Duodenal mucosa (tissue), 2 donors: Measurements from ENCODE around the gene CCDC175.
A peak's percentile ranks its signal among the peaks of the same experiment; 100 is the strongest.

ENCODE experiments used
- H3K27ac ChIP-seq: one replicate; pipeline ENCODE4 v1.7.0; 2013; ENCODE audit warnings: low read depth, low read length
- H3K27me3 ChIP-seq, 2 donors: one replicate each; pipeline ENCODE4 v1.7.0; 2013; ENCODE audit warnings: low read length in 2 of 2, control low read depth in 1 of 2; ENCODE audit not compliant: insufficient read depth in 2 of 2, control insufficient read depth in 1 of 2
- H3K36me3 ChIP-seq, 2 donors: one replicate each; pipeline ENCODE4 v1.7.0; 2013; ENCODE audit warnings: low read length in 2 of 2, control low read depth in 1 of 2; ENCODE audit not compliant: insufficient read depth in 2 of 2, control insufficient read depth in 1 of 2
- H3K4me1 ChIP-seq, 2 donors: one replicate each; pipeline ENCODE4 v1.7.0; 2013; ENCODE audit warnings: low read length in 2 of 2, control low read depth in 1 of 2; ENCODE audit not compliant: insufficient read depth in 2 of 2, control insufficient read depth in 1 of 2
- H3K4me3 ChIP-seq, 2 donors: one replicate each; pipeline ENCODE4 v1.7.0; 2013; ENCODE audit warnings: low read length in 2 of 2, low read depth in 1 of 2
- H3K9ac ChIP-seq, 2 donors: one replicate each; pipeline ENCODE4 v1.7.0; 2013; ENCODE audit warnings: low read length in 2 of 2, low read depth in 1 of 2
- H3K9me3 ChIP-seq, 2 donors: one replicate each; pipeline ENCODE4 v1.7.0; 2013; ENCODE audit warnings: low read length in 2 of 2, control low read depth in 1 of 2; ENCODE audit not compliant: control insufficient read depth in 1 of 2

The CCDC175 gene

GRCh38 chr14:59576332-59577294 is at the start of gene CCDC175:
Gene CCDC175, minus strand, starts transcription at chr14:59576812. Its CDS starts 37 bp downstream, at chr14:59576775.
- Histone ChIP-seq H3K4me3 (peak within 1 kb of the TSS; percentile 73 to 79), H3K9me3 (no peaks in the 10 kb centered on the region), H3K36me3 (no peaks in the 10 kb centered on the region), H3K9ac (peak within 1 kb of the TSS in 1 of 2 donors; percentile 51), H3K4me1 (peaks cover 10% of the 10 kb centered on the region in 2 donors), H3K27me3 (no peaks in the 10 kb centered on the region), H3K27ac (no peak within 1 kb of the TSS)

DNA sequence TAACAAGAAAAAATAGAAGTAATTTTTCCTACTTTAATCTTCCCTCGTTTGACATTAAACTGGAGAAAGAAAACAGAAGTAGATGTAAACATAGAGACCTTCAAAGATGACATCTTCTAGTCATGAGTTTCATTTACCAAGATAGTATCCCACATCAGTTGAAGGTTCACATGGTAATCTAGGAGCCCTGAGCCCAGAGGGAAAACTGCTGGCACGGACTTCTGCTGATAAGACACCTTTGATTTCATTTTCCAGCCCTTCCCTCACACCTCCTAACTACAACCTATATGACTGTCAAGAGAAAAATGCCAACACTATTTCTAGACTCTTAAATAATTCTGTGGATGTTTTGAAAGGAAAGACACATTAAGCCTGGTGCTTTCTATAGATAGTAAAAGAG is 46.0 kb upstream of the CCDC175 start:
- Histone ChIP-seq H3K4me1 (no peaks in the 10 kb centered on the region), H3K36me3 (no peaks in the 10 kb centered on the region), H3K9ac (no peak overlapping the region), H3K27me3 (no peaks in the 10 kb centered on the region), H3K27ac (no peak overlapping the region), H3K9me3 (no peaks in the 10 kb centered on the region), H3K4me3 (no peak overlapping the region)

GRCh38 chr14:59619061-59619460 is 42.4 kb upstream of the CCDC175 start:
- no peaks in the 10 kb centered on the region for H3K36me3 ChIP-seq
- no peaks in the 10 kb centered on the region for H3K9me3 ChIP-seq
- no peak overlapping the region for H3K27ac ChIP-seq
- no peak overlapping the region for H3K4me3 ChIP-seq
- no peaks in the 10 kb centered on the region for H3K27me3 ChIP-seq
- H3K9ac ChIP-seq = no peak overlapping the region
- H3K4me1 ChIP-seq = no peaks in the 10 kb centered on the region

DNA sequence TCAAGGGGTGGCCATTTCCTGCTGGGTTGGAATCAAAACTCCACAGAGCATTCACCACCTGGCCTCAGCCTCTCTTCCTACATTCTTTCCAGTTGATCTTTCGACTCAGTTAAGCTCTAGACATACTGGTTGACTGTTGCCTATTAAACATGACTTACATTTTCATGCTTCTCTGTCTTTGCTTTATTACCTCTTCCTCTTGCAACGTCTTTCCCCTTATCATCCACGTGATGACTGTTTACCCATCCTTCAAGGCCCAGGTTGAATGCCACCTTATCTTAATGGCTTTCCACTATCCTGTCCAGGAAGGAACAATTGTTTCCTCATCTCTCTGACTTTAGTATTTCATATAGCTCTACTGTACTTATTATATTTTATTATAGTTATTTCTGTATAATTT is 24.4 kb upstream of the CCDC175 start:
- Histone ChIP-seq H3K9ac (no peak overlapping the region), H3K9me3 (no peaks in the 10 kb centered on the region), H3K36me3 (no peaks in the 10 kb centered on the region), H3K27ac (no peak overlapping the region), H3K27me3 (no peaks in the 10 kb centered on the region), H3K4me3 (no peak overlapping the region), H3K4me1 (no peaks in the 10 kb centered on the region)

DNA sequence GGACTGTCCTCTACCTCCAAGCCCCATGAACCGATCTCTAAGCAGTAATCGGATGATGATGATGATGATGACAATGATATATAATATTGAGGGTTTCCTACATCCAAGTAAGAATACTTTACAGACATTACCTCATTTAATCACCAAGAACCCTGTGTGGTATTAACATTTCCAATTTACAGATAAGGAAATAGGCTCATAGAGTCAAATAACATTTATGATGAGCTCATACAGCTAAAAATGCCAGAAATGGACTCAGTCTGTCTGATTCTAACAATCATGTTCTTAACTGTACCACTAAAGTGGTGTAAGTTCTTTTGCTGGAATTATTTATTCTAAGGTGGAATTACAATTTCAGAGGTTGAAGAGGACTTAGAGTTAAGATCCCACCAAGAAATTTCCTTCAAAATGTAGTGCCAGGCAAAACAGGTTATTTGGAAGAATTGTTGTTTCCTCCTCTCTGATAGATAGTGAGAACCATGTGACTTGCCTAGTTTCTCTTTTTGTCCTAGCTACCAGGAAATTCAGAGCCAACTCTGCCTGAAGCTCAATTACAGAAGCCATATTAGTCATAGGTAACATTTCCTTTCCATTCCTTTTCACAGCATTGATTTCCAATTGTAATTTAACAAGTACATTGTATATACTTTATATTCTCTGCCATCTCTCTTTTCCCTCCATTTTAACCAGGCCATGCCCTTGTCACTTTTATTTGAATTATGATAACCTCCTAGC is 23.8 kb upstream of the CCDC175 start:
- H3K27me3 ChIP-seq = no peaks in the 10 kb centered on the region
- H3K4me1 ChIP-seq = no peaks in the 10 kb centered on the region
- H3K36me3 ChIP-seq = no peaks in the 10 kb centered on the region
- no peak overlapping the region for H3K4me3 ChIP-seq
- H3K27ac ChIP-seq = no peak overlapping the region
- no peaks in the 10 kb centered on the region for H3K9me3 ChIP-seq
- H3K9ac ChIP-seq = no peak overlapping the region

DNA sequence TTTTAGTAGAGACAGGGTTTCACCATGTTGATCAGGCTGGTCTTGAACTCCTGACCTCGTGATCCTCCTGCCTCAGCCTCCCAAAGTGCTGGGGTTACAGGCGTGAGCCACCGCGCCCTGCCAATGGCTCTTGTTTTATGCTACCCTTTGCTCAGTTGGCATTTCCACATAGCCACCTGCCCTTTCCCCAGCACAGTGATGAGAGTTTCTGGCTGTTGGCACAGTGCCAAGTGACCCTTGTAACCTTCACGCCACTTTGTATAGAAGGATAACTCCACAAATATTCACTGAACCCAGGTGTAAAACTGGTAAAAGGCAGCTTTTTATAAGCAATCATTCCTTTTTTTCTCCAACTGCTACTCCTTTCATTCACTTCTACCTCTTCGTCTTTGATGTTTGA is 18.5 kb upstream of the CCDC175 start:
- no peak overlapping the region for H3K9ac ChIP-seq
- no peaks in the 10 kb centered on the region for H3K36me3 ChIP-seq
- H3K27me3 ChIP-seq = no peaks in the 10 kb centered on the region
- H3K4me3 ChIP-seq = no peak overlapping the region
- no peaks in the 10 kb centered on the region for H3K9me3 ChIP-seq
- no peak overlapping the region for H3K27ac ChIP-seq
- H3K4me1 ChIP-seq = no peaks in the 10 kb centered on the region

- no peak overlapping the region for H3K4me3 ChIP-seq
- no peaks in the 10 kb centered on the region for H3K36me3 ChIP-seq
- no peak overlapping the region for H3K9ac ChIP-seq
- no peaks in the 10 kb centered on the region for H3K4me1 ChIP-seq
- no peaks in the 10 kb centered on the region for H3K27me3 ChIP-seq
- H3K27ac ChIP-seq = no peak overlapping the region
- no peaks in the 10 kb centered on the region for H3K9me3 ChIP-seq
These were observed 15.2 kb upstream of the CCDC175 start for GRCh38 chr14:59591641-59592370.

DNA sequence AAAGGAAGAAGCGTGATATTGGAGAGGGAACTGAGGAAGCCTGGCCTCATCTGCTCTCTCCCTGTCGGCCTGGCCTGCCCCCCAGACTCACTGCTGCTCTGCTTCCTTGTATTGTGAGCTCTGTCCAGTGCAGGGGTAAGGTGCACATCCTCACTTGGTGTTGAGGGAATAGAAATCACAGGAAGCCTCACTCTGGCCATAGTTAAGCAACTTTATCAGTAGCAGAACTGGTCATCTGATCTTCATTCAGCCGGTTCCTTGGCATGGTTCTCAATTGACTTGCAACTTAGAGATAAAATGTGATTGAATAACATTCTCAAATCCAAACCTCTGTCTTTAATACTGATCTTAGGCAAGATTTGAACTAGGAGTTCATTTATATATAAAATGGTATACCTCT is 11.5 kb upstream of the CCDC175 start:
- Histone ChIP-seq H3K27me3 (no peaks in the 10 kb centered on the region), H3K4me3 (no peak overlapping the region), H3K9ac (no peak overlapping the region), H3K27ac (no peak overlapping the region), H3K36me3 (no peaks in the 10 kb centered on the region), H3K9me3 (no peaks in the 10 kb centered on the region), H3K4me1 (no peaks in the 10 kb centered on the region)

DNA sequence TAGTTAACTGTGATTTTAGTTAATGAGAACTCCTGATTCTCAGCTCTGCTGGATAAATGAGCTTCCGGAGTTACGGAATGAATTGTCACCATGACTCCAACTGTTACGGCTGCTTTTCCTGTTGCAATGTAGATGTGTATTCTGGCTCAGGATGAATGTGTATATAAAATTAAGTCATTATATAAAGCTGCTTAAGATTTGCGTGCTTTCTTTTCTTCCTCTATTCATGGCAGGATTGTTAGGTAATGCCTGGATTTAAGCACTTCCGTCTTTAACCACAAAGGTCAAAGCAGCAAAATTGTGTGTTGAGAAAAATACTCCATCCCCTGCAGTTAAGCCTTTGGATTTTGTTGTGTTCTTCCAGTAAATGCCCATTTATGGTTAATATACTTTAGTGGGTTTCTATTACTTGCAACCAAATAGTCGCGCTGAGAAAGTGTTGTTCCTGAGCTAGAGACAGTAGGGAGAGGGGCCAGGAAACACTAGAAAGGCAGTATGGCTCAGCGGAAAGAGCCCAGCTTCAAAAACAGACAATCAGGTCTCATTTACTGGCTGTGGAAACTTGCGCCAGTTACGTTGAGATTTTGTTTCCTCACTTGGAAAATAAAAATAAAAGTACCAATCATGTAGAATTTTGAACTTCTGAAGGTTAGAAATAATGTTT is 9.4 kb upstream of the CCDC175 start:
- no peak overlapping the region for H3K4me3 ChIP-seq
- H3K27me3 ChIP-seq = no peaks in the 10 kb centered on the region
- H3K36me3 ChIP-seq = no peaks in the 10 kb centered on the region
- H3K9ac ChIP-seq = no peak overlapping the region
- H3K4me1 ChIP-seq = no peaks in the 10 kb centered on the region
- no peaks in the 10 kb centered on the region for H3K9me3 ChIP-seq
- no peak overlapping the region for H3K27ac ChIP-seq
